Vagina (tissue), 2 donors: ENCODE measurements around the gene CDH13. TPM values are rescaled to one million over a fixed set of nuclear protein-coding genes. Genes with fewer than 3 reads are reported as not detected.

ENCODE experiments used
- DNase-seq, 2 donors: peaks; one replicate each; pipeline ENCODE4 v3.0.0-alpha.2; 2017; ENCODE audit errors: extremely low spot score in 2 of 2
- H3K27ac ChIP-seq: fragments of 200-600 bp; sonication (generic); one replicate; pipeline ENCODE4 v1.5.1; 2019
- H3K27me3 ChIP-seq: fragments of 200-600 bp; sonication (generic); one replicate; pipeline ENCODE4 v1.5.1; 2019
- H3K36me3 ChIP-seq, 2 donors: fragments of 200-600 bp; sonication (generic); one replicate each; pipeline ENCODE4 v1.5.1; 2017 to 2019
- H3K4me1 ChIP-seq: fragments of 200-600 bp; sonication (generic); one replicate; pipeline ENCODE4 v1.5.1; 2019
- H3K4me3 ChIP-seq, 2 donors: fragments of 200-600 bp; sonication (generic); 1 replicate in 1 of 2; 2 replicates in 1 of 2; pipeline ENCODE4 v1.5.1; 2016 to 2019
- H3K9me3 ChIP-seq: fragments of 200-600 bp; sonication (generic); one replicate; pipeline ENCODE4 v1.5.1; 2019
- POLR2A ChIP-seq, 2 donors: fragments of 450-650 bp; IDR thresholded peaks; one replicate each; pipeline ENCODE4 v1.6.1; 2017; ENCODE audit warnings: antibody characterized with exemption in 2 of 2, mild to moderate bottlenecking in 2 of 2, moderate library complexity in 2 of 2
- POLR2AphosphoS5 ChIP-seq, 2 donors: sonication (generic); formaldehyde crosslinking; IDR thresholded peaks; one replicate each; pipeline ENCODE4 v1.9.0; 2017; ENCODE audit warnings: antibody characterized with exemption in 2 of 2, mild to moderate bottlenecking in 2 of 2, low read depth in 1 of 2; ENCODE audit not compliant: insufficient read depth in 1 of 2
- intact Hi-C: fragments of 100-400 bp; cut with DNase I; formaldehyde crosslinking; loops from one replicate; pipeline ENCODE4 v1.15.1; 2023
- total RNA-seq: library from RNA; depleted of rRNA; stranded (reverse); fragments of >200 nt; gene quantifications from one replicate; pipeline ENCODE4 v1.2.3, GENCODE V29; 2016
- TF ChIP-seq, protein P1 (sequence below), 3 experiments: fragments of 450-650 bp in 2 of 3; fragments of 200-600 bp in 1 of 3; sonication (generic) in 1 of 3; IDR thresholded peaks; one replicate each; pipeline ENCODE4 v1.5.1; 2017 to 2019; ENCODE audit warnings: antibody characterized with exemption in 3 of 3, mild to moderate bottlenecking in 2 of 3, moderate library complexity in 2 of 3

CDH13 gene
- total RNA-seq, 1 donor from 2014 or later, result 123 TPM

DNA sequence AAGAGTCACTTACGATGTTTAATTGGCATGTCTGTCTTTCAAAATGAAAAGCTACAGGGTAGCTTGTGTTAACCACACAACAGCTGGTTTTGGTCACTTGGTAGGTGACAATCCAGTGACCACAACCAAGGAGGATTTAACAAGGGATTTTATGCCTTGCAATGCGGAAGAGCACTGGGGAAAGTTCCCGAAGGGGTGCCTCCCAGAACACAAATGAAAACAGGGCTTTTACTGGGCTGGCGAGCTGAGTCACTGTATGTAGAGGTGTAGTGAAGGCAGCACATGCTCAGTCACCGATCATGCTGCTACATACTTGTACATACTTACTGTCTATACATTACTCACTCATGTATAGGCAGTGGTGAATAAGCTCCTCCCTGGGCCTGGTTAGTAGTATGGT is 483.5 kb downstream of the CDH13 start:
- intact Hi-C loops, result no loop called here
- no peak overlapping the region for H3K4me3 ChIP-seq
- no peak for TF ChIP-seq POLR2A (IDR thresholded peaks at IDR 0.05)
- no peak for TF ChIP-seq POLR2AphosphoS5 (IDR thresholded peaks at IDR 0.05; ENCODE audit: insufficient read depth in 1 of 2, low read depth in 1 of 2)
- TF ChIP-seq, protein P1, sequence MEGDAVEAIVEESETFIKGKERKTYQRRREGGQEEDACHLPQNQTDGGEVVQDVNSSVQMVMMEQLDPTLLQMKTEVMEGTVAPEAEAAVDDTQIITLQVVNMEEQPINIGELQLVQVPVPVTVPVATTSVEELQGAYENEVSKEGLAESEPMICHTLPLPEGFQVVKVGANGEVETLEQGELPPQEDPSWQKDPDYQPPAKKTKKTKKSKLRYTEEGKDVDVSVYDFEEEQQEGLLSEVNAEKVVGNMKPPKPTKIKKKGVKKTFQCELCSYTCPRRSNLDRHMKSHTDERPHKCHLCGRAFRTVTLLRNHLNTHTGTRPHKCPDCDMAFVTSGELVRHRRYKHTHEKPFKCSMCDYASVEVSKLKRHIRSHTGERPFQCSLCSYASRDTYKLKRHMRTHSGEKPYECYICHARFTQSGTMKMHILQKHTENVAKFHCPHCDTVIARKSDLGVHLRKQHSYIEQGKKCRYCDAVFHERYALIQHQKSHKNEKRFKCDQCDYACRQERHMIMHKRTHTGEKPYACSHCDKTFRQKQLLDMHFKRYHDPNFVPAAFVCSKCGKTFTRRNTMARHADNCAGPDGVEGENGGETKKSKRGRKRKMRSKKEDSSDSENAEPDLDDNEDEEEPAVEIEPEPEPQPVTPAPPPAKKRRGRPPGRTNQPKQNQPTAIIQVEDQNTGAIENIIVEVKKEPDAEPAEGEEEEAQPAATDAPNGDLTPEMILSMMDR (IDR thresholded peaks at IDR 0.05), result no peak
- H3K9me3 ChIP-seq, result no peaks in the 10 kb centered on the region
- DNase-seq, result no peak
- no peaks in the 10 kb centered on the region for H3K27me3 ChIP-seq
- peak overlapping the region; percentile 52 for H3K27ac ChIP-seq
- H3K4me1 ChIP-seq, result no peaks in the 10 kb centered on the region
- no peaks in the 10 kb centered on the region for H3K36me3 ChIP-seq

DNA sequence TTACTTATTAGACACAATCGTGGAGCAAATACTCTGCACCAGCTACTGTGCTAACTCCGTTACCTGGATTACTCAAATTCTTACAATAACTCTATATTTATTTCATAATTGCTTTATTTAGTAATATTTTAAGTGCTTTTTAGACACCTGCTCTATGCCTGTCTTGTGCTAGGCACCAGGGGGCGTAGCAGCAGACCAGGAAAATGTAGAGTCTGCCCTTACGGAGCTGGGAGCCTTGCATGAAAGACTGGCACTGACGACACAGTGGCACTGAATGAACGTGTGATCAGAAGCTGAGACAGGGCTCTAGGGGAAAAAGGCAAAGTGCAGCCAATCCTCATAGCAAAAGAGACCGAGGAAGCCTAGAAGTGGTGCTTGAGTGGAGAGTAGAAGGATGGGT is 486.5 kb downstream of the CDH13 start:
- TF ChIP-seq POLR2AphosphoS5 (IDR thresholded peaks at IDR 0.05; ENCODE audit: insufficient read depth in 1 of 2, low read depth in 1 of 2), result no peak
- TF ChIP-seq POLR2A (IDR thresholded peaks at IDR 0.05), result no peak
- TF ChIP-seq, protein P1 (IDR thresholded peaks at IDR 0.05), result no peak
- Histone ChIP-seq H3K4me3 (no peak overlapping the region), H3K27me3 (no peaks in the 10 kb centered on the region), H3K36me3 (no peaks in the 10 kb centered on the region), H3K27ac (no peak overlapping the region), H3K4me1 (no peaks in the 10 kb centered on the region), H3K9me3 (no peaks in the 10 kb centered on the region)
- intact Hi-C loops, result no loop called here
- DNase-seq, result no peak

DNA sequence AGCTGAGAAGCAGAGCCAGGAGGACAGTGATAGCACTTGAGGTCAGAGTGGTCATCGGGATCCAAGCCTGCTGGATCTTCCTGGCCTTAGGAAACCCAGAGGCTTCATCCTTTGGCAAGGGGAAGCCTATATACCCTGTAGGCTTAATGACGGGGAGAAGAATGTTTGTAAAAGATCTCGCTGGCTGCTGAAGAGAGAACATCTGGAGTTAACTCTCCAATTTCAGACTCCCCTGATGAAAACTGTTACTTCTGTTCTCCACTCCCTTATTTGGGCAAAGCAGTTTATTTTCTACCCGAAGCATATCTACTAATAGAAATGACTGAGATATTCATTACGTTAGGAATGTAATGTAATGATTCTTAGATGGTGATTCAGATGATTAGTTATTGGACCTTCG is 487.0 kb downstream of the CDH13 start:
- DNase-seq, result no peak
- Histone ChIP-seq H3K27ac (no peak overlapping the region), H3K4me1 (no peaks in the 10 kb centered on the region), H3K9me3 (no peaks in the 10 kb centered on the region), H3K4me3 (no peak overlapping the region), H3K36me3 (no peaks in the 10 kb centered on the region), H3K27me3 (no peaks in the 10 kb centered on the region)
- TF ChIP-seq POLR2AphosphoS5 (IDR thresholded peaks at IDR 0.05; ENCODE audit: insufficient read depth in 1 of 2, low read depth in 1 of 2) (no peak), POLR2A (IDR thresholded peaks at IDR 0.05) (no peak)
- TF ChIP-seq, protein P1 (IDR thresholded peaks at IDR 0.05), result no peak
- intact Hi-C loops, result no loop called here

DNA sequence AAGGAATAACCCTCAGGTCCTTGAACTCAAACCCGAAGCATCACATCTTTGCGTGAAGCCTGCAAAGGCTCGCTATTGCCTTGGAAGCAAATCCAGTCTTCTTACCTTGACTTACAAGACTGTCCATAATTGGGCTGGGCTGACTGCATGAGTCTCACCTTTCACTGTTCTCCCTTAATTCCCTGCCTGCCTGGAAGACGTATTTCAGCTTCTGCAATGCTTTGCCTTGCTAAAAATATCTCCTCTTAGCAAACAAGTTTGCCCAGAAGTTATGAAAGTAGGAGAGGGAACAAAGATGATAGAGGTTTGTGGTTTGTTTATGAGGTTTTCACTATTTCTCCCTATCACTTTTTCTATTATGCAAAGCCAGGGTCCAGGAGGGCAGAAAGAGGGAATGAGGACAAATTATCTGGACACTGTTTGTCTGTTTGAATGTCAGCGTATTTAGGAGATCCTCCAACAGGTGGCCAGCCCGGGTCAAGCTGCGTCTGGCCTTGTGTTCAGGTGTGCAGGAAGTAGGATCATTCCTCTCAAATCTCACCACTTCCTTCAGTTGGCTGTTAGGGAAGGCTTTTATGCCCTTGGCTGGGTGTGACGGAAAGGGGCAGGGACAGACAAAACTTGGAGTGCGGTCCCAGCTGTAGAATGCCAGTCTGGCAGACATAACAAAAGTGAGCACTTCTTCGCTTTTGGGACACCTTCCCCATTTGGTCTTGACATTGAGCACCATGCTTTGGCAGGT is 488.9 kb downstream of the CDH13 start:
- no peak overlapping the region for H3K27ac ChIP-seq
- H3K4me3 ChIP-seq, result no peak overlapping the region
- intact Hi-C loops, result no loop called here
- no peaks in the 10 kb centered on the region for H3K4me1 ChIP-seq
- H3K36me3 ChIP-seq, result no peaks in the 10 kb centered on the region
- no peak for TF ChIP-seq POLR2A (IDR thresholded peaks at IDR 0.05)
- TF ChIP-seq, protein P1 (IDR thresholded peaks at IDR 0.05), result no peak
- TF ChIP-seq POLR2AphosphoS5 (IDR thresholded peaks at IDR 0.05; ENCODE audit: insufficient read depth in 1 of 2, low read depth in 1 of 2), result no peak
- no peaks in the 10 kb centered on the region for H3K9me3 ChIP-seq
- DNase-seq, result no peak
- no peaks in the 10 kb centered on the region for H3K27me3 ChIP-seq

- H3K27me3 ChIP-seq, result no peaks in the 10 kb centered on the region
- no peak for TF ChIP-seq POLR2A (IDR thresholded peaks at IDR 0.05)
- TF ChIP-seq, protein P1 (IDR thresholded peaks at IDR 0.05), result no peak
- TF ChIP-seq POLR2AphosphoS5 (IDR thresholded peaks at IDR 0.05; ENCODE audit: insufficient read depth in 1 of 2, low read depth in 1 of 2), result no peak
- DNase-seq, result no peak
- H3K4me3 ChIP-seq, result no peak overlapping the region
- intact Hi-C loops, result no loop called here
- H3K4me1 ChIP-seq, result no peaks in the 10 kb centered on the region
- no peak overlapping the region for H3K27ac ChIP-seq
- H3K36me3 ChIP-seq, result no peaks in the 10 kb centered on the region
- H3K9me3 ChIP-seq, result no peaks in the 10 kb centered on the region
Observed at GRCh38 chr16:83116274-83116892, 489.6 kb downstream of the CDH13 start.
